HG02798 (cell line): ENCODE measurements around the gene CFAP77.

Experiments used
- ATAC-seq: cut with Tn5 transposase; IDR thresholded peaks from one replicate; pipeline ENCODE4 v1.9.1; 2021; ENCODE audit warnings: mild to moderate bottlenecking; ENCODE audit not compliant: unreplicated experiment, poor library complexity

The CFAP77 gene

GRCh38 chr9:132622159-132622558 lies 212.1 kb downstream of the CFAP77 start:
- ATAC-seq, result no peak
